Glutamatergic neuron (in vitro differentiated cells): ENCODE measurements around the gene ARHGAP1. TPM values are rescaled to one million over a fixed set of nuclear protein-coding genes. Genes with fewer than 3 reads are reported as not detected.
"Not testable (repeated sequence)": the region's sequence is repeated elsewhere in the genome, so short reads cannot be mapped to it uniquely, and the experiment has no call there.

Source experiments
- DNase-seq: peaks from one replicate; pipeline ENCODE4 v3.0.0; 2022
- H3K27ac Mint-ChIP-seq: one replicate; pipeline ENCODE4 v1.8.0; 2020; ENCODE audit warnings: mild to moderate bottlenecking, mixed read lengths, inconsistent platforms; ENCODE audit not compliant: unreplicated experiment
- H3K27me3 Mint-ChIP-seq: one replicate; pipeline ENCODE4 v1.8.0; 2020; ENCODE audit warnings: mild to moderate bottlenecking, moderate library complexity, mixed read lengths, inconsistent platforms; ENCODE audit not compliant: unreplicated experiment
- H3K36me3 Mint-ChIP-seq: one replicate; pipeline ENCODE4 v1.8.0; 2020; ENCODE audit warnings: mild to moderate bottlenecking, mixed read lengths, inconsistent platforms; ENCODE audit not compliant: unreplicated experiment
- H3K4me1 Mint-ChIP-seq: one replicate; pipeline ENCODE4 v1.8.0; 2020; ENCODE audit warnings: mild to moderate bottlenecking, low read depth, mixed read lengths, inconsistent platforms; ENCODE audit not compliant: unreplicated experiment
- H3K4me3 Mint-ChIP-seq: one replicate; pipeline ENCODE4 v1.8.0; 2020; ENCODE audit warnings: mild to moderate bottlenecking, mixed read lengths, inconsistent platforms; ENCODE audit not compliant: unreplicated experiment
- H3K9me3 Mint-ChIP-seq: one replicate; pipeline ENCODE4 v1.8.0; 2020; ENCODE audit warnings: mild to moderate bottlenecking, moderate library complexity, mixed read lengths, inconsistent platforms; ENCODE audit not compliant: unreplicated experiment
- total RNA-seq: library from RNA; stranded (reverse); fragmentation: NEBNext Ultra II Directional; extraction: Animal tissue kit (Norgen Biotek cat#: 25700); gene quantifications from one replicate; pipeline ENCODE4 v1.2.1, GENCODE V29; 2021; ENCODE audit not compliant: unreplicated experiment
- TF ChIP-seq, protein P1 (sequence below): fragments of 200-600 bp; sonication (generic); IDR thresholded peaks from one replicate; pipeline ENCODE4 v1.5.0; 2021; ENCODE audit not compliant: partially characterized antibody, unreplicated experiment

ARHGAP1 gene
- total RNA-seq, 1 donor from 2014 or later = 38.4 TPM

DNA sequence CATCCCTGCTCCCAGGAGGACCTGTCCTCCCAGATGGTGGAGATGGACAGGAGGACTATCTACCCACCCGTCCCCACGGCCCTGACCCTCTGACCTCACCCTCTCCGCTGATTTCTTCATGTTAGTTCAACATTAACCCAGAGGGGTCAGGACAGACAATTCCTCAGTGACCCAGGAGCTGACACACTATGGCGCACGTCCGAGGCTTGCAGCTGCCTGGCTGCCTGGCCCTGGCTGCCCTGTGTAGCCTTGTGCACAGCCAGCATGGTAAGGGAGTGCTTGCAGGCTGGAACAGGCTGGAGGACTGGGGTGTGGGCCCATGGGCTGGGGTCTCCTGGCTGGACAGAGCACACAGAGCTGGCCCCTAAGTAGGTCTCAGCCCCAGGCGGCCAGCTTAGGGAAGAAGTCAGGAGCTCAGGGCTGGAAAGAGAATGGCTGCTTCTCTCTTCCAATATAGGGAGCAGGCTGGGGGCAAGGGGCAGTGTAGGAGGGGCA is 18.7 kb upstream of the ARHGAP1 start, which contains the start of gene F2:
F2 (plus strand) TSS at position 166 of the 495 bp plus-strand sequence; CDS start at position 189, 23 bp downstream.
- Mint-ChIP-seq H3K9me3 (no peaks in the 10 kb centered on the region), H3K4me3 (no peak within 1 kb of the TSS), H3K27ac (no peak within 1 kb of the TSS), H3K36me3 (no peaks in the 10 kb centered on the region), H3K27me3 (peaks cover 10% of the 10 kb centered on the region), H3K4me1 (peaks cover 3% of the 10 kb centered on the region)
- TF ChIP-seq, protein P1, sequence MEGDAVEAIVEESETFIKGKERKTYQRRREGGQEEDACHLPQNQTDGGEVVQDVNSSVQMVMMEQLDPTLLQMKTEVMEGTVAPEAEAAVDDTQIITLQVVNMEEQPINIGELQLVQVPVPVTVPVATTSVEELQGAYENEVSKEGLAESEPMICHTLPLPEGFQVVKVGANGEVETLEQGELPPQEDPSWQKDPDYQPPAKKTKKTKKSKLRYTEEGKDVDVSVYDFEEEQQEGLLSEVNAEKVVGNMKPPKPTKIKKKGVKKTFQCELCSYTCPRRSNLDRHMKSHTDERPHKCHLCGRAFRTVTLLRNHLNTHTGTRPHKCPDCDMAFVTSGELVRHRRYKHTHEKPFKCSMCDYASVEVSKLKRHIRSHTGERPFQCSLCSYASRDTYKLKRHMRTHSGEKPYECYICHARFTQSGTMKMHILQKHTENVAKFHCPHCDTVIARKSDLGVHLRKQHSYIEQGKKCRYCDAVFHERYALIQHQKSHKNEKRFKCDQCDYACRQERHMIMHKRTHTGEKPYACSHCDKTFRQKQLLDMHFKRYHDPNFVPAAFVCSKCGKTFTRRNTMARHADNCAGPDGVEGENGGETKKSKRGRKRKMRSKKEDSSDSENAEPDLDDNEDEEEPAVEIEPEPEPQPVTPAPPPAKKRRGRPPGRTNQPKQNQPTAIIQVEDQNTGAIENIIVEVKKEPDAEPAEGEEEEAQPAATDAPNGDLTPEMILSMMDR = no peak
- peak; percentile 33 for DNase-seq

DNA sequence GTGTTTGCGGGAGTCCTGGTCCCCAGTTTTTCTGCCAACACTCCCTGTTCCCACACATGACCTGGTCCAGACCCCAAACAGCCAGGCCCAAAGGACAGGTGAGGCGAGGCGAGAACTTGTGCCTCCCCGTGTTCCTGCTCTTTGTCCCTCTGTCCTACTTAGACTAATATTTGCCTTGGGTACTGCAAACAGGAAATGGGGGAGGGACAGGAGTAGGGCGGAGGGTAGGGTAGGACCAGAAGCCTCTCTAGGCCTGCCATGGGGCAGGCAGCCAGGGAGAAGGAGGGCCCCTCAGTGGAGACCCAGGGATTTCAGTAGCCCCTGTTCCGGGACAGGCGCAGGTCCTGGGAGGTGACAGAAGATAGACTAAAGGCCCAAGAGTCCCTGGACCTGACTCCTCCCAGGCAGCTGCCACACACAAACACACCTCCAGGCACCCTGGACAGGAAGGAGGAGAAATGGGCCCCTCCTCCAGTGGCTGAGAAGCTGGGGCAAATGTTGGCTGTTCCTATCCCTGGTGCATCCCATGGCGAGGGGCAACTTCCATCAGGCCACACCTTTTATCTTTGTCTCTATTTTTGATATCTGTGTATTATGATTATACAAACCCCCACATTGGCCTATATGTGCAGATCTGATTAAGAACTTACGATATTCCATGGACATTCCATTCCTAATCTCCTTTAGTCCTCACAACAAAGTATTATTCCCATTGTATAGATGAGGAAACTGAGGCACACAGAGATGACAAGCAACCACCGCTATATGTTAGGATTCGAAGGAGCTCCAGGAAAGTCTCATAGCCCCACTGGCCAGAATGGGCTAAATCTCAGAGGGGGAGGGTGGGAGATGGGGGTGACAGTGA is 18.0 kb upstream of the ARHGAP1 start:
- DNase-seq = no peak
- H3K27me3 Mint-ChIP-seq = peaks cover 10% of the 10 kb centered on the region
- no peaks in the 10 kb centered on the region for H3K36me3 Mint-ChIP-seq
- H3K9me3 Mint-ChIP-seq = no peaks in the 10 kb centered on the region
- H3K27ac Mint-ChIP-seq = no peak overlapping the region
- TF ChIP-seq, protein P1 = no peak
- no peaks in the 10 kb centered on the region for H3K4me1 Mint-ChIP-seq
- no peak overlapping the region for H3K4me3 Mint-ChIP-seq

DNA sequence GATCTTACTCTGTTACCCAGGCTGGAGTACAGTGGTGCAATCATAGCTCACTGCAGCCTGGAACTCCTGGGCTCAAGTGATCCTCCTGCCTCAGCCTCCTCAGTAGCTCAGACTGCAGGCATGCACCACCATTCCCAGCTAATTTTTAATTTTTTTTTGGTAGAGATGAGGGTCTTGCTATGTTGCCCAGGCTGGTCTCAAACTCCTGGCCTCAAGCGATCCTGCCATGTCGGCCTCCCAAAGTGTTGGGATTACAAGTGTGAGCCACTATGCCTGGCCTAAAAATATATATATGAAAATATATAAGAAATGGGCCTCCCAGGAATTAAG is 17.4 kb upstream of the ARHGAP1 start:
- not testable (repeated sequence) for H3K4me1 Mint-ChIP-seq, H3K27ac Mint-ChIP-seq, H3K4me3 Mint-ChIP-seq, H3K36me3 Mint-ChIP-seq, H3K9me3 Mint-ChIP-seq, H3K27me3 Mint-ChIP-seq, DNase-seq

DNA sequence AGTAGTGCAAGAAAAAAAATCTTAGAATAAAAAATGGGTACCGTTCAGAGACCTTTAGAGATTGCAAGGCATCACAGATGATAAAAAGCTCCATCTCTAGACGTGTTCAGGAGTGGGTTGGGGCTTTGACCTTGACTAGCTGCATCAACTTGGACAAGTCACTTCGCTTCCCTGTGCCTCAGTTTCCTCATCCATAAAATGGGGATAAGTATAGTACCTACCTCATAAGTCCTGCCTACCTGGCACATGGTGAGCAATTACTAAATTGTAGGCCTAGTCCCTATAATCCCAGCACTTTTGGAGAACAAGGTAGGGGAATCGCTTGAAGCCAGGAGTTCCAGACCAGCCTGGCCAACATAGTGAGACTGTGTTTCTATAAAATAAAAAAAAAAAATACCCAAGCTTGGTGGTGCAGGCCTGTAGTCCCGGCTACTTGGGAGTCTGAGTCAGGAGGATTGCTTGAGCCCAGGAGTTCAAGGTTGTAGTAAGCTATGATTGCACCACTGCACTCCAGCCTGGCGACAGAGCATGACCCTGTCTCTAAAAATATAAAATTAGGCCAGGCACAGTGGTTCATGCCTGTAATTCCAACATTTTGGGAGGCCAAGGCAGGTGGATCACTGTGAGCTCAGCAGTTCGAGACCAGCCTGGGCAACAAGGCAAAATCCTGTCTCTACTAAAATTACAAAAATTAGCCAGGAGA is 12.6 kb upstream of the ARHGAP1 start:
- Mint-ChIP-seq H3K4me1 (no peaks in the 10 kb centered on the region), H3K9me3 (no peaks in the 10 kb centered on the region), H3K27me3 (no peaks in the 10 kb centered on the region), H3K4me3 (no peak overlapping the region), H3K36me3 (no peaks in the 10 kb centered on the region), H3K27ac (no peak overlapping the region)
- no peak for DNase-seq
- TF ChIP-seq, protein P1 = no peak

DNA sequence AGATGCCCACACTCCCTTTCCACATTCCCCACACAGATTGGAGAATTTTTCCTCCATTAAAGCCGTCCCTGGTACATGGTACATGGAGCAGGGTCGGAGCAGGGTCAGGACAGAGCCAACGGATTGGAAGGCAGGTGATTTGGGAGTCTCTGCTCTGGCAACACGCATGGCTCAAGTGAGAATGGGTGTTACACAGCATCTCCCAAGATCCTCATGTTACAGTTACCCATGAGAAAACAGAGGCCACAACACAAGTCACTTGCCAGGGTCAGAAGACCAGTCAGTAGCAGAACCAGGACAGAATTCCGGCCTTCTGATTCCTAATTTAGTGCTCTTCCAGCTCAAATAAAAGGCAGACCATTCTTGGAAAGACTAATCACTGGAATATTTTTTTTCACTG is 10.9 kb upstream of the ARHGAP1 start:
- H3K36me3 Mint-ChIP-seq = no peaks in the 10 kb centered on the region
- H3K9me3 Mint-ChIP-seq = peaks cover 3% of the 10 kb centered on the region
- no peak overlapping the region for H3K27ac Mint-ChIP-seq
- no peak overlapping the region for H3K4me3 Mint-ChIP-seq
- no peak for DNase-seq
- no peaks in the 10 kb centered on the region for H3K27me3 Mint-ChIP-seq
- TF ChIP-seq, protein P1 = no peak
- H3K4me1 Mint-ChIP-seq = no peaks in the 10 kb centered on the region
